ENCODE data around the gene CCL4. TPM values are rescaled to one million over a fixed set of nuclear protein-coding genes. Genes with fewer than 3 reads are reported as not detected.

The CCL4 gene
- polyA plus RNA-seq, 1 donor (not counting 4 experiments of a cell fraction or from before 2014, with no cell fraction given): not detected

DNA sequence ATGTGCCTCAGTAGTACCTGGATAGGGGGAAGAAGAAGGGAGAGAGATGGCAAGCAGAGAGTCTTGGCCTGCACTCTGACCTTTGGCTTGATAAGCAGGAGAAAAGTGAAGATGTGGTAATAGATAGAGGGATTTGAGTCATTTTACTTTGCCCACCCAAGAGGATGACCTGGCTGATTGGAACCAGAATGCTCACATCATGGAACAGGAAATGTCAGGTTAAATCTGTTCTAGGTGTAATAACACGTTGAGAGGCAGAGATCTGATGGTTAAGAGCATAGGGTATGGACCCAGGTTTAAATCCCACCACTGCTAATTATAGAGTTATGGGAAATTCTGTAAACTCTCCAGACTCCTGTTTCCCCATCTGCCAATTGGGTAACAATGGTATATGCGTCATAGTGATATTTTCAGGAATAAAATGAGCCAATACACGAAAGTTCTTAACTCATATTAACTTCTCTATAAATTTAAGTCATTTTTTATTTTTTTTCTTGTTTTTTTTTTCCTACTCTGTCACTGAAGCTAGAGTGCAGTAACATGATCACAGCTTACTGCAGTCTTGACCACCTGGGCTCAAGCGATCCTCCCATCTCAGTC is 47.6 kb upstream of the CCL4 start:
- Histone ChIP-seq H3K36me3 (ENCODE audit: control insufficient read depth in 2 of 2, extremely low read depth in 1 of 2, insufficient read depth in 2 of 2, low read length in 2 of 2) (no peaks in the 10 kb centered on the region), H3K4me1 (ENCODE audit: control insufficient read depth, extremely low read depth, insufficient read depth, low read length) (no peaks in the 10 kb centered on the region), H3K27ac (ENCODE audit: control insufficient read depth, insufficient read depth, low read length) (no peak overlapping the region), H2AFZ (ENCODE audit: control insufficient read depth, low read length) (no peak overlapping the region), H3K4me3 (ENCODE audit: control insufficient read depth in 2 of 3, extremely low read depth in 1 of 3, insufficient read depth in 2 of 3, low read depth in 1 of 3, low read length in 3 of 3) (no peak overlapping the region), H3K27me3 (ENCODE audit: control insufficient read depth, extremely low read depth, insufficient read depth, low read length) (no peaks in the 10 kb centered on the region), H3K4me2 (ENCODE audit: control insufficient read depth, extremely low read depth, insufficient read depth, low read depth, low read length) (no peak overlapping the region), H4K20me1 (ENCODE audit: control insufficient read depth, extremely low read depth, insufficient read depth, low read length) (no peaks in the 10 kb centered on the region), H3K9ac (ENCODE audit: control insufficient read depth, extremely low read depth, insufficient read depth, low read length) (no peak overlapping the region), H3K79me2 (ENCODE audit: control insufficient read depth, insufficient read depth, low read length) (no peaks in the 10 kb centered on the region), H3K9me3 (ENCODE audit: control insufficient read depth, low read depth, low read length) (no peaks in the 10 kb centered on the region), H3K9me1 (ENCODE audit: control insufficient read depth, extremely low read depth, insufficient read depth, low read length) (no peaks in the 10 kb centered on the region)
- FAIRE-seq: no peak
- DNase-seq (ENCODE audit: low read depth, low spot score): no peak
- TF ChIP-seq, protein P1, sequence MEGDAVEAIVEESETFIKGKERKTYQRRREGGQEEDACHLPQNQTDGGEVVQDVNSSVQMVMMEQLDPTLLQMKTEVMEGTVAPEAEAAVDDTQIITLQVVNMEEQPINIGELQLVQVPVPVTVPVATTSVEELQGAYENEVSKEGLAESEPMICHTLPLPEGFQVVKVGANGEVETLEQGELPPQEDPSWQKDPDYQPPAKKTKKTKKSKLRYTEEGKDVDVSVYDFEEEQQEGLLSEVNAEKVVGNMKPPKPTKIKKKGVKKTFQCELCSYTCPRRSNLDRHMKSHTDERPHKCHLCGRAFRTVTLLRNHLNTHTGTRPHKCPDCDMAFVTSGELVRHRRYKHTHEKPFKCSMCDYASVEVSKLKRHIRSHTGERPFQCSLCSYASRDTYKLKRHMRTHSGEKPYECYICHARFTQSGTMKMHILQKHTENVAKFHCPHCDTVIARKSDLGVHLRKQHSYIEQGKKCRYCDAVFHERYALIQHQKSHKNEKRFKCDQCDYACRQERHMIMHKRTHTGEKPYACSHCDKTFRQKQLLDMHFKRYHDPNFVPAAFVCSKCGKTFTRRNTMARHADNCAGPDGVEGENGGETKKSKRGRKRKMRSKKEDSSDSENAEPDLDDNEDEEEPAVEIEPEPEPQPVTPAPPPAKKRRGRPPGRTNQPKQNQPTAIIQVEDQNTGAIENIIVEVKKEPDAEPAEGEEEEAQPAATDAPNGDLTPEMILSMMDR (optimal IDR thresholded peaks at IDR 0.05 in 1 of 3, IDR thresholded peaks at IDR 0.05 in 1 of 3, conservative IDR thresholded peaks at IDR 0.05 in 1 of 3; ENCODE audit: extremely low read depth in 1 of 3, insufficient read depth in 2 of 3, low read length in 3 of 3): no peak
- no peak for TF ChIP-seq EZH2 (IDR thresholded peaks at IDR 0.05; ENCODE audit: low read length)
- dilution Hi-C loops (cut with MboI; ENCODE audit: extremely low pct_ligation_motif_present, low sequenced_read_pairs): no loop called here

DNA sequence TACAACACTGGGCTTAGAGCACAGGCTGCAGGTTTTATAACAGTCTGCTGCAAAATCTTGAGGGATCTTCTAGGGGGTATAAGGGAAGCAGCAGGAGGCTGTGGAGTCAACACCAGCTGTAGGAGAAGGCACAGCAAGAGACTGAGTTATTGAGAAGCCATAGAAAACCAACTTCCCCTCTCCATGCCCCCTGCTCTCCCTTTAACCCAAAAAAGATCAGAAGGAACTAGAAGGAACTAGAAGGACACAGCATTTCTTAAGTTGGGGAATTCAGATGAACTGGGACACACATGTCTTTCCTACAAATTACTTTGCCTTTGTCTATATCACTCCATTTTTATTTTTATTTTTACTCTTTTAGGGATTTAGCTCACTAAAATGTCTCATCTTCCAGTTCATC is 45.7 kb upstream of the CCL4 start:
- FAIRE-seq (no peak), DNase-seq (ENCODE audit: low read depth, low spot score) (no peak)
- H3K27ac ChIP-seq (ENCODE audit: control insufficient read depth, insufficient read depth, low read length): no peak overlapping the region
- no peaks in the 10 kb centered on the region for H3K36me3 ChIP-seq (ENCODE audit: control insufficient read depth in 2 of 2, extremely low read depth in 1 of 2, insufficient read depth in 2 of 2, low read length in 2 of 2)
- H2AFZ ChIP-seq (ENCODE audit: control insufficient read depth, low read length): no peak overlapping the region
- no peaks in the 10 kb centered on the region for H3K79me2 ChIP-seq (ENCODE audit: control insufficient read depth, insufficient read depth, low read length)
- dilution Hi-C loops (cut with MboI; ENCODE audit: extremely low pct_ligation_motif_present, low sequenced_read_pairs): no loop called here
- no peak overlapping the region for H3K4me3 ChIP-seq (ENCODE audit: control insufficient read depth in 2 of 3, extremely low read depth in 1 of 3, insufficient read depth in 2 of 3, low read depth in 1 of 3, low read length in 3 of 3)
- H4K20me1 ChIP-seq (ENCODE audit: control insufficient read depth, extremely low read depth, insufficient read depth, low read length): no peaks in the 10 kb centered on the region
- no peak overlapping the region for H3K4me2 ChIP-seq (ENCODE audit: control insufficient read depth, extremely low read depth, insufficient read depth, low read depth, low read length)
- H3K9ac ChIP-seq (ENCODE audit: control insufficient read depth, extremely low read depth, insufficient read depth, low read length): no peak overlapping the region
- H3K27me3 ChIP-seq (ENCODE audit: control insufficient read depth, extremely low read depth, insufficient read depth, low read length): no peaks in the 10 kb centered on the region
- no peak for TF ChIP-seq EZH2 (IDR thresholded peaks at IDR 0.05; ENCODE audit: low read length)
- TF ChIP-seq, protein P1 (optimal IDR thresholded peaks at IDR 0.05 in 1 of 3, IDR thresholded peaks at IDR 0.05 in 1 of 3, conservative IDR thresholded peaks at IDR 0.05 in 1 of 3; ENCODE audit: extremely low read depth in 1 of 3, insufficient read depth in 2 of 3, low read length in 3 of 3): no peak
- no peaks in the 10 kb centered on the region for H3K4me1 ChIP-seq (ENCODE audit: control insufficient read depth, extremely low read depth, insufficient read depth, low read length)
- no peaks in the 10 kb centered on the region for H3K9me3 ChIP-seq (ENCODE audit: control insufficient read depth, low read depth, low read length)
- no peaks in the 10 kb centered on the region for H3K9me1 ChIP-seq (ENCODE audit: control insufficient read depth, extremely low read depth, insufficient read depth, low read length)
